CD14-positive monocyte (primary cell): ENCODE measurements around the gene CACNA2D2. TPM values are rescaled to one million over a fixed set of nuclear protein-coding genes. Genes with fewer than 3 reads are reported as not detected.

Experiments used
- DNase-seq, 3 donors: peaks; one replicate each; pipeline ENCODE4 v3.0.0-alpha.2; 2011 to 2022
- H2AFZ ChIP-seq: 2 replicates; pipeline ENCODE4 v1.6.0; 2012; ENCODE audit warnings: mild to moderate bottlenecking, low read depth, low read length, inconsistent platforms; ENCODE audit not compliant: insufficient read depth, poor library complexity, severe bottlenecking
- H3K27ac ChIP-seq, 2 donors: 1 replicate in 1 of 2; 2 replicates in 1 of 2; pipeline ENCODE4 v1.5.1; 2012 to 2013; ENCODE audit warnings: low read length in 2 of 2, control low read depth in 1 of 2, inconsistent platforms in 1 of 2, low read depth in 1 of 2, mild to moderate bottlenecking in 1 of 2
- H3K27me3 ChIP-seq, 2 donors: one replicate each; pipeline versions ENCODE4 v1.6.0 to v1.6.1; 2011 to 2013; ENCODE audit warnings: low read length in 2 of 2; ENCODE audit not compliant: control insufficient read depth in 2 of 2, insufficient read depth in 2 of 2
- H3K36me3 ChIP-seq, 2 donors: replicated peaks in 1 of 2; 1 replicate in 1 of 2; 2 replicates in 1 of 2; pipeline versions ENCODE4 v1.5.1 to v1.6.1; 2012 to 2013; ENCODE audit warnings: low read length in 2 of 2, control low read depth in 1 of 2, inconsistent platforms in 1 of 2, mild to moderate bottlenecking in 1 of 2; ENCODE audit not compliant: insufficient read depth in 2 of 2, control insufficient read depth in 1 of 2
- H3K4me1 ChIP-seq, 2 donors: 1 replicate in 1 of 2; 2 replicates in 1 of 2; pipeline versions ENCODE4 v1.5.1 to v1.6.1; 2012 to 2013; ENCODE audit warnings: low read length in 2 of 2, control low read depth in 1 of 2, inconsistent platforms in 1 of 2, mild to moderate bottlenecking in 1 of 2, moderate library complexity in 1 of 2; ENCODE audit not compliant: insufficient read depth in 2 of 2, control insufficient read depth in 1 of 2
- H3K4me2 ChIP-seq: replicated peaks from 2 replicates; pipeline ENCODE3; 2012; ENCODE audit warnings: low read length, moderate library complexity, mild to moderate bottlenecking; ENCODE audit not compliant: poor library complexity, severe bottlenecking; ENCODE audit errors: extremely low read depth
- H3K4me3 ChIP-seq, 3 experiments: fragments of 200-600 bp in 1 of 3; sonication (generic) in 1 of 3; replicated peaks in 1 of 3; 1 replicate in 2 of 3; 2 replicates in 1 of 3; pipeline ENCODE4 v1.5.1; 2011 to 2013; ENCODE audit warnings: low read length in 3 of 3, mild to moderate bottlenecking in 3 of 3, control low read depth in 2 of 3, low read depth in 2 of 3, inconsistent platforms in 1 of 3, moderate library complexity in 1 of 3
- H3K79me2 ChIP-seq: 2 replicates; pipeline ENCODE4 v1.6.0; 2012; ENCODE audit warnings: mild to moderate bottlenecking, control low read depth, inconsistent platforms, low read length, moderate library complexity; ENCODE audit not compliant: insufficient read depth
- H3K9ac ChIP-seq: 2 replicates; pipeline ENCODE4 v1.6.0; 2017; ENCODE audit warnings: low read length, mild to moderate bottlenecking; ENCODE audit not compliant: insufficient read depth, poor library complexity, severe bottlenecking
- H3K9me3 ChIP-seq, 2 donors: replicated peaks in 1 of 2; 1 replicate in 1 of 2; 2 replicates in 1 of 2; pipeline versions ENCODE4 v1.5.1 to v1.6.1; 2012 to 2013; ENCODE audit warnings: low read length in 2 of 2, control low read depth in 1 of 2; ENCODE audit not compliant: control insufficient read depth in 1 of 2, insufficient read depth in 1 of 2
- H4K20me1 ChIP-seq: 2 replicates; pipeline ENCODE4 v1.6.0; 2012; ENCODE audit warnings: mild to moderate bottlenecking, low read length, control low read depth, moderate library complexity; ENCODE audit not compliant: insufficient read depth
- H3K27ac Mint-ChIP-seq, 7 donors: one replicate each; pipeline ENCODE4 v1.8.0; 2020; ENCODE audit warnings: mild to moderate bottlenecking in 7 of 7, mixed read lengths in 7 of 7, moderate library complexity in 6 of 7, inconsistent platforms in 2 of 7
- H3K27me3 Mint-ChIP-seq, 3 donors: one replicate each; pipeline ENCODE4 v1.8.0; 2021 to 2022; ENCODE audit warnings: low read depth in 3 of 3, mild to moderate bottlenecking in 3 of 3, mixed read lengths in 3 of 3, moderate library complexity in 3 of 3, inconsistent platforms in 1 of 3
- H3K36me3 Mint-ChIP-seq, 2 donors: one replicate each; pipeline ENCODE4 v1.8.0; 2020; ENCODE audit warnings: mixed read lengths in 2 of 2, inconsistent platforms in 1 of 2, mild to moderate bottlenecking in 1 of 2
- H3K4me1 Mint-ChIP-seq: one replicate; pipeline ENCODE4 v1.8.0; 2020; ENCODE audit warnings: mild to moderate bottlenecking, mixed read lengths
- H3K4me3 Mint-ChIP-seq, 2 donors: one replicate each; pipeline ENCODE4 v1.8.0; 2020; ENCODE audit warnings: mild to moderate bottlenecking in 2 of 2, mixed read lengths in 2 of 2, moderate library complexity in 1 of 2
- H3K9me3 Mint-ChIP-seq, 7 donors: one replicate each; pipeline ENCODE4 v1.8.0; 2020 to 2022; ENCODE audit warnings: mixed read lengths in 7 of 7, mild to moderate bottlenecking in 6 of 7, moderate library complexity in 6 of 7, inconsistent platforms in 2 of 7
- CTCF ChIP-seq: fragments of 200-600 bp; IDR thresholded peaks from one replicate; pipeline ENCODE4 v1.8.0; 2022; ENCODE audit warnings: antibody characterized with exemption, mild to moderate bottlenecking
- WGBS: methylation state at CpG from one replicate; pipeline ENCODE4 v1.1.5; 2013; ENCODE audit warnings: missing lambda C conversion rate; ENCODE audit not compliant: insufficient coverage; 5-methylcytosine and 5-hydroxymethylcytosine counted together
- intact Hi-C, 2 donors: fragments of 100-400 bp; cut with micrococcal nuclease; formaldehyde crosslinking; loops; one replicate each; pipeline versions ENCODE4 v1.15.0 to v1.15.1; 2023
- polyA plus RNA-seq, 3 donors: library from polyadenylated mRNA; depleted of rRNA in 1 of 3; unstranded in 2 of 3; stranded (reverse) in 1 of 3; fragments of 300-500 nt in 2 of 3; fragments of >200 nt in 1 of 3; fragmentation: Illumina TruSeq in 2 of 3; gene quantifications; 1 replicate in 2 of 3; 2 replicates in 1 of 3; pipeline ENCODE4 v1.2.3, GENCODE V29; 2012 to 2021

Gene CACNA2D2
- polyA plus RNA-seq, 3 donors, result 0.09 to 0.16 TPM; not detected in 1

DNA sequence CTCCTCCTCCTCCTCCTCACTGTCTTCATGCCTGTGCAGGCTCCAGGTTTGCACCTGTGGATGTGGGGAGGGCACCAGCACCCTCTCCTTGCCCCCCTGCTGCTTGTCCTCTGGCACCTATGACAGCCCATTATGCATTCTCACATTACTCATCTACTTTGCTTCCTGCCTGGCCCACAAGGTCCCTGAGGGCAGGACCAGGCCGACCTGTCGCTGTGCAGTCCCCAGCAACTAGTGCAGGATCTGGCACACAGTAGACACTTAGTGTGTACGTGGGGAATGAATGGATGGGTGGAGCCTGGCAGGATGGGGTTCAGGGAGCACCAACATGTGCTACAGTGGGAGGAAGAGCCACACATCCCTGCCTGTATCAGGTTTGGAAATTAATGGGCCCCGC lies 85.8 kb downstream of the CACNA2D2 start:
- no peak overlapping the region for H3K9ac ChIP-seq
- Mint-ChIP-seq H3K36me3 (no peaks in the 10 kb centered on the region), H3K27me3 (peaks cover 0 to 4% (median 1%) of the 10 kb centered on the region in 3 donors), H3K9me3 (peaks cover 0 to 2% (median 0%) of the 10 kb centered on the region in 7 donors), H3K4me1 (peaks cover 18% of the 10 kb centered on the region), H3K4me3 (no peak overlapping the region), H3K27ac (no peak overlapping the region)
- no peak overlapping the region for H3K4me2 ChIP-seq
- no peaks in the 10 kb centered on the region for H3K79me2 ChIP-seq
- WGBS, result 90% methylated on average over 4 of the region's 4 CpGs
- H3K36me3 ChIP-seq, result no peaks in the 10 kb centered on the region
- TF ChIP-seq CTCF, result no peak
- intact Hi-C loops, result no loop called here
- H3K27me3 ChIP-seq, result no peaks in the 10 kb centered on the region
- H2AFZ ChIP-seq, result no peak overlapping the region
- no peak overlapping the region for H3K27ac ChIP-seq
- H3K4me3 ChIP-seq, result no peak overlapping the region
- no peaks in the 10 kb centered on the region for H4K20me1 ChIP-seq
- H3K9me3 ChIP-seq, result no peaks in the 10 kb centered on the region
- no peak for DNase-seq
- peaks cover 8% of the 10 kb centered on the region in 2 donors for H3K4me1 ChIP-seq

DNA sequence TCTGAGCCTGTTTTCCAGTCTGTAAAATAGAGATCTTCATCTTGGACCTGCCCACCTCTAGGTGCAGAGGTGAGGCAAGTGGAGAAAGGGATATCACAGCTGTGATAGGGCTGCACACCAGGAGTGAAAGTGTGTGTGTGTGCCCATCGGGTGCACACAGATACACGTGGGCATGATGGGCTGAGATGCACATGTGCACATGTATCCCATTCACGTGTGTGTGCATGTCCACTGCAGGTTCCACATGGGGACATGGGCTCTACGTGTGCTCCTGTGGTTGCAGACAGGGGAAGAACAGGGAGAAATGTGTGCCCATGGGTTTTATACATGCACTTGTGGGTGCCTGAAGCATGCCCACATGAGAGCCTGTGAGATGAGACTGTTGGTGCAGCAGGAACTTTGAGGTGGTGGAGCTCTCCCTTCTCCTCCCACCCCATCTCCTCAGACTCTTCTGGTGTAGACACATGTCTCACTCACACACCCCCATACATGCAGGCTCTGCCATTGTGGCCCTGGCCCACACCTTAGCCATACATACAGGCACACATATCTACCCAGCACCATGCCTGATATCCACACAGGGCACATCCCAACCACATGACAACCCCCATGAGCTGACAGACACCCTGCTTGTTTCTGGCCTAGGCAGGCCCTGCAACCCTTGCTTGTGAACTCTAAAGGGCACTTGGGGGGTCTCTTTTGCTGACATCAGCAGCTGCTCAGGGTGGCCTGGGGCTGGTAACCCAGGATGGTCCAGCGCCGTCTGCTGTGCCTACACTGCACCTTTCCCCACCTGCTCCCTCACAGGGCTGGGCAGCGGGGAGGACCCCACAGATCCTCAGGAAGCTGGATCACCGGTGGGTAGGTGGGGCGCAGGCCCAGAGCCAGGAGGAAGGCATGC lies 86.4 kb downstream of the CACNA2D2 start:
- Mint-ChIP-seq H3K36me3 (no peaks in the 10 kb centered on the region), H3K4me3 (no peak overlapping the region), H3K4me1 (peaks cover 18% of the 10 kb centered on the region), H3K27ac (no peak overlapping the region), H3K27me3 (peaks cover 0 to 4% (median 1%) of the 10 kb centered on the region in 3 donors), H3K9me3 (no peaks in the 10 kb centered on the region)
- no peak for TF ChIP-seq CTCF
- Histone ChIP-seq H3K9me3 (no peaks in the 10 kb centered on the region), H3K9ac (no peak overlapping the region), H3K4me1 (peaks cover 8% of the 10 kb centered on the region in 2 donors), H3K4me2 (no peak overlapping the region), H2AFZ (no peak overlapping the region), H3K4me3 (no peak overlapping the region), H4K20me1 (no peaks in the 10 kb centered on the region), H3K36me3 (no peaks in the 10 kb centered on the region), H3K27ac (no peak overlapping the region), H3K79me2 (no peaks in the 10 kb centered on the region), H3K27me3 (no peaks in the 10 kb centered on the region)
- no peak for DNase-seq
- WGBS, result 90% methylated on average over 5 of the region's 9 CpGs
- intact Hi-C loops, result no loop called here
